Stomach (tissue), 9 donors: ENCODE results near the gene FAM124B. TPM values are rescaled to one million over a fixed set of nuclear protein-coding genes. Genes with fewer than 3 reads are reported as not detected.
"Not testable (repeated sequence)": the region's sequence is repeated elsewhere in the genome, so short reads cannot be mapped to it uniquely, and the experiment has no call there.

ENCODE experiments used
- DNase-seq, 2 donors: peaks; one replicate each; pipeline versions ENCODE4 v3.0.0 to v3.0.0-alpha.2; 2013 to 2019
- H3K27ac ChIP-seq, 5 donors: fragments of 200-600 bp in 4 of 5; sonication (generic) in 4 of 5; one replicate each; pipeline ENCODE4 v1.5.1; 2013 to 2019; ENCODE audit warnings: mild to moderate bottlenecking in 1 of 5, moderate library complexity in 1 of 5
- H3K27me3 ChIP-seq, 3 donors: fragments of 200-600 bp; sonication (generic); one replicate each; pipeline ENCODE4 v1.5.1; 2017 to 2019; ENCODE audit warnings: mixed run types in 1 of 3
- H3K36me3 ChIP-seq, 4 donors: fragments of 200-600 bp; sonication (generic); 1 replicate in 3 of 4; 2 replicates in 1 of 4; pipeline ENCODE4 v1.5.1; 2016 to 2019
- H3K4me1 ChIP-seq, 4 donors: fragments of 200-600 bp; sonication (generic); one replicate each; pipeline ENCODE4 v1.5.1; 2016 to 2019
- H3K4me3 ChIP-seq, 4 donors: fragments of 200-600 bp; sonication (generic) in 3 of 4; one replicate each; pipeline ENCODE4 v1.5.1; 2016 to 2019; ENCODE audit warnings: mild to moderate bottlenecking in 1 of 4
- H3K9me3 ChIP-seq, 4 donors: fragments of 200-600 bp; sonication (generic); one replicate each; pipeline ENCODE4 v1.5.1; 2016 to 2019
- CTCF ChIP-seq, 7 experiments: fragments of 450-650 bp in 4 of 7; fragments of 200-600 bp in 3 of 7; sonication (generic) in 3 of 7; IDR thresholded peaks; one replicate each; pipeline ENCODE4 v1.5.1; 2016 to 2019; ENCODE audit warnings: antibody characterized with exemption in 7 of 7, control low read depth in 2 of 7, mild to moderate bottlenecking in 1 of 7
- EP300 ChIP-seq: sonication (generic); formaldehyde crosslinking; IDR thresholded peaks from one replicate; pipeline ENCODE4 v1.6.1; 2017; ENCODE audit warnings: antibody characterized with exemption
- POLR2A ChIP-seq, 4 donors: fragments of 450-650 bp; IDR thresholded peaks; one replicate each; pipeline ENCODE4 v1.6.1; 2016; ENCODE audit warnings: antibody characterized with exemption in 4 of 4, control low read depth in 2 of 4, mild to moderate bottlenecking in 1 of 4, moderate library complexity in 1 of 4
- POLR2AphosphoS5 ChIP-seq, 3 donors: sonication (generic); formaldehyde crosslinking; IDR thresholded peaks; one replicate each; pipeline ENCODE4 v1.6.1; 2016; ENCODE audit warnings: antibody characterized with exemption in 3 of 3
- WGBS, 5 donors: extraction: QIAGEN DNeasy Blood & Tissue Kit in 3 of 5; methylation state at CpG; one replicate each; pipeline versions ENCODE4 v1.1.5 to v1.1.7; 2013 to 2018; 5-methylcytosine and 5-hydroxymethylcytosine counted together
- intact Hi-C: fragments of 100-400 bp; cut with DNase I; formaldehyde crosslinking; loops from one replicate; pipeline ENCODE4 v1.15.1; 2023; ENCODE audit warnings: low total_unique reads
- polyA plus RNA-seq, 3 donors: library from polyadenylated mRNA; stranded (reverse); fragments of 200-250 nt; gene quantifications; one replicate each; pipeline ENCODE4 v1.2.3, GENCODE V29; 2013
- total RNA-seq, 5 donors: library from RNA; depleted of rRNA; stranded (reverse); fragments of >200 nt; gene quantifications; one replicate each; pipeline versions ENCODE4 v1.1.0 to v1.2.3, GENCODE V29; 2014 to 2016
- donor health status: healthy with polysubstance abuse.
- donor health status: Bipolar disorder and iron deficiency.
- donor health status: healthy.

Gene FAM124B
- total and polyA plus RNA-seq, 8 donors = 0.25 to 6.4 (median 0.82) TPM; not detected in 2

- Histone ChIP-seq H3K9me3 (no peaks in the 10 kb centered on the region), H3K27me3 (no peaks in the 10 kb centered on the region), H3K4me3 (no peak overlapping the region), H3K27ac (no peak overlapping the region), H3K36me3 (no peaks in the 10 kb centered on the region), H3K4me1 (peaks cover 0 to 14% (median 3%) of the 10 kb centered on the region in 4 donors)
- 84 to 94% (median 88%) methylated on average over 3 of the region's 3 CpGs for WGBS, 5 donors
- no peak for DNase-seq
- TF ChIP-seq POLR2A (IDR thresholded peaks at IDR 0.05) (no peak), CTCF (IDR thresholded peaks at IDR 0.05) (no peak), EP300 (no peak), POLR2AphosphoS5 (IDR thresholded peaks at IDR 0.05) (no peak)
- intact Hi-C loops = no loop called here
Measured at GRCh38 chr2:224398289-224398688, 3.6 kb downstream of the FAM124B start.

GRCh38 chr2:224397100-224397499 is 4.8 kb downstream of the FAM124B start:
- H3K4me1 ChIP-seq, H3K4me3 ChIP-seq, H3K27me3 ChIP-seq, DNase-seq, H3K9me3 ChIP-seq, intact Hi-C loops, H3K36me3 ChIP-seq, H3K27ac ChIP-seq: not testable (repeated sequence)
- 79 to 86% (median 83%) methylated on average over 5 of the region's 5 CpGs for WGBS, 5 donors

- 88 to 95% (median 90%) methylated on average over 9 of the region's 9 CpGs for WGBS, 5 donors
- Histone ChIP-seq H3K27me3 (no peaks in the 10 kb centered on the region), H3K4me1 (no peaks in the 10 kb centered on the region), H3K36me3 (no peaks in the 10 kb centered on the region), H3K4me3 (no peak overlapping the region), H3K27ac (no peak overlapping the region), H3K9me3 (no peaks in the 10 kb centered on the region)
- TF ChIP-seq EP300 = no peak
- no peak for TF ChIP-seq POLR2AphosphoS5 (IDR thresholded peaks at IDR 0.05)
- no peak for TF ChIP-seq CTCF (IDR thresholded peaks at IDR 0.05)
- no peak for TF ChIP-seq POLR2A (IDR thresholded peaks at IDR 0.05)
- no peak for DNase-seq
- intact Hi-C loops = no loop called here
Measured at GRCh38 chr2:224395620-224396390, 6.1 kb downstream of the FAM124B start.

GRCh38 chr2:224393157-224393872 is 8.6 kb downstream of the FAM124B start:
- Histone ChIP-seq H3K9me3 (no peaks in the 10 kb centered on the region), H3K27me3 (no peaks in the 10 kb centered on the region), H3K4me1 (no peaks in the 10 kb centered on the region), H3K4me3 (no peak overlapping the region), H3K36me3 (no peaks in the 10 kb centered on the region), H3K27ac (no peak overlapping the region)
- TF ChIP-seq CTCF (IDR thresholded peaks at IDR 0.05) (no peak), POLR2AphosphoS5 (IDR thresholded peaks at IDR 0.05) (no peak), EP300 (no peak), POLR2A (IDR thresholded peaks at IDR 0.05) (no peak)
- WGBS, 5 donors = 83 to 95% (median 87%) methylated on average over 3 of the region's 3 CpGs
- no peak for DNase-seq
- intact Hi-C loops = no loop called here

GRCh38 chr2:224392545-224392944 is 9.4 kb downstream of the FAM124B start:
- Histone ChIP-seq H3K36me3 (no peaks in the 10 kb centered on the region), H3K4me3 (no peak overlapping the region), H3K9me3 (no peaks in the 10 kb centered on the region), H3K27ac (no peak overlapping the region), H3K27me3 (no peaks in the 10 kb centered on the region), H3K4me1 (no peaks in the 10 kb centered on the region)
- intact Hi-C loops = no loop called here
- TF ChIP-seq POLR2AphosphoS5 (IDR thresholded peaks at IDR 0.05) (no peak), POLR2A (IDR thresholded peaks at IDR 0.05) (no peak), CTCF (IDR thresholded peaks at IDR 0.05) (no peak), EP300 (no peak)
- no peak for DNase-seq
- WGBS, 5 donors = 61 to 73% (median 64%) methylated on average over 4 of the region's 4 CpGs
